ENCODE measurements around the gene TAF4. TPM values are rescaled to one million over a fixed set of nuclear protein-coding genes. Genes with fewer than 3 reads are reported as not detected.

The TAF4 gene
- polyA plus RNA-seq, 1 donor from 2014 or later = 10.2 TPM

GRCh38 chr20:61966492-61967244 is 99.0 kb downstream of the TAF4 start:
- H3K9ac ChIP-seq (ENCODE audit: low read length) = no peak overlapping the region
- H2AFZ ChIP-seq (ENCODE audit: low read depth, low read length) = no peak overlapping the region

More at GRCh38 chr20:61966492-61967244, 99.0 kb downstream of the TAF4 start:
- no peaks in the 10 kb centered on the region for H3K9me2 ChIP-seq (ENCODE audit: insufficient read depth, low read length)
- no peaks in the 10 kb centered on the region for H3F3A ChIP-seq (ENCODE audit: insufficient read depth, low read length, poor library complexity, severe bottlenecking)
- no peaks in the 10 kb centered on the region for H4K20me1 ChIP-seq (ENCODE audit: insufficient read depth)
- no peak overlapping the region for H3K4me3 ChIP-seq (ENCODE audit: low read length)
- no peaks in the 10 kb centered on the region for H3K27me3 ChIP-seq (ENCODE audit: insufficient read depth, low read depth, low read length)
- H3K4me2 ChIP-seq (ENCODE audit: low read length) = no peak overlapping the region
- H3K27ac ChIP-seq (ENCODE audit: low read length) = no peak overlapping the region
- no peaks in the 10 kb centered on the region for H3K79me2 ChIP-seq (replicated peaks; ENCODE audit: insufficient read depth, low read length)
- H3K9me3 ChIP-seq (ENCODE audit: low read length) = no peaks in the 10 kb centered on the region
- TF ChIP-seq POLR2AphosphoS5 (IDR thresholded peaks at IDR 0.05) (no peak), EP300 (conservative IDR thresholded peaks at IDR 0.05; ENCODE audit: poor library complexity, severe bottlenecking) (no peak), SMC3 (conservative IDR thresholded peaks at IDR 0.05; ENCODE audit: poor library complexity) (no peak), TAF1 (IDR thresholded peaks at IDR 0.05; ENCODE audit: low read depth) (no peak), REST (IDR thresholded peaks at IDR 0.05; ENCODE audit: borderline replicate concordance) (no peak), CTCF (IDR thresholded peaks at IDR 0.05; ENCODE audit: poor library complexity, severe bottlenecking) (no peak), EZH2 (IDR thresholded peaks at IDR 0.05; ENCODE audit: borderline replicate concordance, insufficient read depth, low read length, poor library complexity, severe bottlenecking) (no peak), MXI1 (conservative IDR thresholded peaks at IDR 0.05; ENCODE audit: poor library complexity, severe bottlenecking) (no peak), RAD21 (conservative IDR thresholded peaks at IDR 0.05) (no peak)
- no peaks in the 10 kb centered on the region for H3K36me3 ChIP-seq (ENCODE audit: insufficient read depth, low read length)
